ENCODE data around the gene TCEANC2.

DNA sequence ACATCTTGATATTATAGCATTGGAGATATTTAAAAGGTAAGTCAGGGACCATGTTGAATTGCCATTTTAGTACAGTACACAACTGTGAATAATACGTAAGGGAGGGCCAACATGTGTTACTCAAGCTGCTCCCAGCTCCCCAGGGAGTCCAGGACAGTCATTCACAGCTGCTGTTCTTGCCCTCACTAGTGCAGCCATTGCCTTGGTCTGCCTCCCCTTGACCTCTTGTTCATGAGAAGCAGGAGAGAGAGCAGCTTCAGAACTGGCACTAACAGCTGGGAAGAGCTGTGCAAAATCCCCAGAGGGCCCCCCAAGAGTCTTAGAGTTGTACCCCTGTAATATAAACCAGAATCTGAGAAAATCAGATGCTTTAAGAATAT is 16.4 kb downstream of the TCEANC2 start:
- TF ChIP-seq MAFK (IDR thresholded peaks at IDR 0.05; ENCODE audit: low read depth, low read length) (no peak), POLR2A (IDR thresholded peaks at IDR 0.05; ENCODE audit: low read depth, low read length) (no peak), RCOR1 (IDR thresholded peaks at IDR 0.05; ENCODE audit: insufficient replicate concordance, low read length) (no peak)
- TF ChIP-seq, protein P1, sequence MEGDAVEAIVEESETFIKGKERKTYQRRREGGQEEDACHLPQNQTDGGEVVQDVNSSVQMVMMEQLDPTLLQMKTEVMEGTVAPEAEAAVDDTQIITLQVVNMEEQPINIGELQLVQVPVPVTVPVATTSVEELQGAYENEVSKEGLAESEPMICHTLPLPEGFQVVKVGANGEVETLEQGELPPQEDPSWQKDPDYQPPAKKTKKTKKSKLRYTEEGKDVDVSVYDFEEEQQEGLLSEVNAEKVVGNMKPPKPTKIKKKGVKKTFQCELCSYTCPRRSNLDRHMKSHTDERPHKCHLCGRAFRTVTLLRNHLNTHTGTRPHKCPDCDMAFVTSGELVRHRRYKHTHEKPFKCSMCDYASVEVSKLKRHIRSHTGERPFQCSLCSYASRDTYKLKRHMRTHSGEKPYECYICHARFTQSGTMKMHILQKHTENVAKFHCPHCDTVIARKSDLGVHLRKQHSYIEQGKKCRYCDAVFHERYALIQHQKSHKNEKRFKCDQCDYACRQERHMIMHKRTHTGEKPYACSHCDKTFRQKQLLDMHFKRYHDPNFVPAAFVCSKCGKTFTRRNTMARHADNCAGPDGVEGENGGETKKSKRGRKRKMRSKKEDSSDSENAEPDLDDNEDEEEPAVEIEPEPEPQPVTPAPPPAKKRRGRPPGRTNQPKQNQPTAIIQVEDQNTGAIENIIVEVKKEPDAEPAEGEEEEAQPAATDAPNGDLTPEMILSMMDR (conservative IDR thresholded peaks at IDR 0.05; ENCODE audit: low read depth, low read length), result no peak
